Upper lobe of left lung (tissue), 4 donors: Measurements from ENCODE around the gene LYPD6B.

ENCODE experiments used
- POLR2A ChIP-seq, 4 donors: fragments of 450-650 bp; IDR thresholded peaks; one replicate each; pipeline ENCODE4 v1.5.1; 2016 to 2017; ENCODE audit warnings: antibody characterized with exemption in 4 of 4, mild to moderate bottlenecking in 2 of 4
- POLR2AphosphoS5 ChIP-seq, 2 donors: sonication (generic); formaldehyde crosslinking; IDR thresholded peaks; one replicate each; pipeline ENCODE4 v1.5.1; 2017; ENCODE audit warnings: antibody characterized with exemption in 2 of 2

DNA sequence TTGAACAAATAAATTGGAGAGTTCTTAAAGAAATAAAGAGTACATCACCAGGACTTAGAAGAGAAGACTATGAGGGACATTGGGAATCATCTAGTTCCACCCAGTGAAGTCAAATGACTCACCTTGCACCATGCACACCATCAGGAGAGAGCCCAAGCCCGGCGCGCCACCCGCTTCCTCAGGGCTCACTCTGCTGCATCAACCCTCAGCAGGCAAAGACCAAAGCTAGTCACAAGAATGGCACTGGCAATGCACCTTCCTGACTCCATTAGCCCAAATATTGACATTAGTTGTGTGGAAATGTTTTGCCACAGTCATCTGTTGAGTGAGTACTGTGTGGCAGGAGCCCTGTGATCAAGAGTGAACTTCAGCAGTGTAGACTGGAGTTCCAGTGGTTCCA, 7.1 kb upstream of the LYPD6B start:
- TF ChIP-seq POLR2A (IDR thresholded peaks at IDR 0.05) = no peak
- no peak for TF ChIP-seq POLR2AphosphoS5 (IDR thresholded peaks at IDR 0.05)
